SK-N-SH (cell line): ENCODE results near the gene ST6GALNAC3. TPM values are rescaled to one million over a fixed set of nuclear protein-coding genes. Genes with fewer than 3 reads are reported as not detected.

Experiments used
- CTCF ChIA-PET: fragments of 300-600, 350-600 bp; formaldehyde crosslinking; extraction: SDS; loops from one replicate; lab custom pipeline; 2021; lab: Yijun Ruan, JAX
- POLR2A ChIA-PET: fragments of 350-600 bp; sonication (Branson Sonifier 250); formaldehyde crosslinking; extraction: SDS; loops from one replicate; lab custom pipeline; 2020; ENCODE audit warnings: antibody characterized with exemption, inconsistent platforms; lab: Yijun Ruan, JAX
- DNase-seq: peaks from one replicate; pipeline ENCODE4 v3.0.0; 2012
- H2AFZ ChIP-seq: fragments of 200-600 bp; sonication (generic); 2 replicates; pipeline ENCODE4 v1.8.1; 2016; ENCODE audit warnings: antibody characterized with exemption, mild to moderate bottlenecking, low read depth
- H3F3A ChIP-seq: fragments of 200-600 bp; sonication (generic); replicated peaks from 2 replicates; pipeline ENCODE3; 2016; ENCODE audit warnings: antibody characterized with exemption, mild to moderate bottlenecking; ENCODE audit not compliant: insufficient read depth
- H3K27ac ChIP-seq, 2 experiments: fragments of 200-500 bp in 1 of 2; fragments of 200-600 bp in 1 of 2; sonication (Bioruptor generic) in 1 of 2; sonication (generic), shearing (Covaris generic) in 1 of 2; 2 replicates each; pipeline versions ENCODE4 v1.5.1 to v1.6.1; 2014 to 2016; ENCODE audit warnings: low read depth in 2 of 2, inconsistent platforms in 1 of 2, low read length in 1 of 2, mild to moderate bottlenecking in 1 of 2, mixed read lengths in 1 of 2
- H3K27me3 ChIP-seq: fragments of 200-600 bp; sonication (generic), shearing (Covaris generic); 2 replicates; pipeline ENCODE4 v1.6.1; 2016; ENCODE audit warnings: mixed run types; ENCODE audit not compliant: insufficient read depth
- H3K36me3 ChIP-seq, 2 experiments: fragments of 200-500 bp in 1 of 2; fragments of 200-600 bp in 1 of 2; sonication (Bioruptor generic) in 1 of 2; sonication (generic) in 1 of 2; replicated peaks in 1 of 2; 2 replicates each; pipeline versions ENCODE3 to v1.5.1; 2014 to 2016; ENCODE audit warnings: low read length in 1 of 2, mild to moderate bottlenecking in 1 of 2; ENCODE audit not compliant: insufficient read depth in 2 of 2, control insufficient read depth in 1 of 2
- H3K4me1 ChIP-seq, 2 experiments: fragments of 200-500 bp in 1 of 2; fragments of 200-600 bp in 1 of 2; sonication (Bioruptor generic) in 1 of 2; sonication (generic), shearing (Covaris generic) in 1 of 2; 2 replicates each; pipeline versions ENCODE4 v1.5.1 to v1.6.1; 2014 to 2016; ENCODE audit warnings: low read depth in 1 of 2, low read length in 1 of 2, mixed run types in 1 of 2; ENCODE audit not compliant: insufficient read depth in 2 of 2, control insufficient read depth in 1 of 2
- H3K4me2 ChIP-seq: fragments of 200-600 bp; sonication (generic), shearing (Covaris generic); 2 replicates; pipeline ENCODE4 v1.6.1; 2017; ENCODE audit warnings: mixed run types
- H3K4me3 ChIP-seq, 2 experiments: fragments of 200-500 bp in 1 of 2; fragments of 200-600 bp in 1 of 2; sonication (Bioruptor generic) in 1 of 2; sonication (generic), shearing (Covaris generic) in 1 of 2; 2 replicates each; pipeline versions ENCODE4 v1.5.1 to v1.8.1; 2014 to 2016; ENCODE audit warnings: low read depth in 2 of 2, inconsistent platforms in 1 of 2, low read length in 1 of 2, mild to moderate bottlenecking in 1 of 2, mixed read lengths in 1 of 2, moderate library complexity in 1 of 2
- H3K79me2 ChIP-seq: fragments of 200-600 bp; sonication (generic); 2 replicates; pipeline ENCODE4 v1.8.1; 2017; ENCODE audit warnings: mild to moderate bottlenecking; ENCODE audit not compliant: insufficient read depth
- H3K9ac ChIP-seq: fragments of 200-600 bp; sonication (generic); 2 replicates; pipeline ENCODE4 v1.6.1; 2017; ENCODE audit warnings: mixed run types
- H3K9me2 ChIP-seq: fragments of 200-600 bp; sonication (generic); 2 replicates; pipeline ENCODE4 v1.6.1; 2017; ENCODE audit warnings: mixed run types
- H3K9me3 ChIP-seq: fragments of 200-600 bp; sonication (generic); 2 replicates; pipeline ENCODE4 v1.6.1; 2017; ENCODE audit warnings: mixed run types, mild to moderate bottlenecking, moderate library complexity
- H4K20me1 ChIP-seq: fragments of 200-600 bp; sonication (generic); 2 replicates; pipeline ENCODE4 v1.6.1; 2017; ENCODE audit warnings: mild to moderate bottlenecking, mixed run types; ENCODE audit not compliant: insufficient read depth
- ELF1 ChIP-seq: IDR thresholded peaks from 2 replicates; pipeline ENCODE4 v1.4.0; 2012
- FOXJ3 ChIP-seq: sonication (generic); formaldehyde crosslinking; IDR thresholded peaks from 2 replicates; pipeline ENCODE4 v1.5.1; 2020; ENCODE audit warnings: mild to moderate bottlenecking, missing genetic modification reagents
- RAD21 ChIP-seq: IDR thresholded peaks from 2 replicates; pipeline ENCODE4 v1.6.1; 2012; ENCODE audit warnings: mild to moderate bottlenecking, low read length
- REST ChIP-seq: IDR thresholded peaks from 2 replicates; pipeline ENCODE4 v1.6.1; 2012; ENCODE audit warnings: mild to moderate bottlenecking, low read depth, low read length, moderate library complexity
- RFX5 ChIP-seq: IDR thresholded peaks from 2 replicates; pipeline ENCODE4 v1.6.1; 2012; ENCODE audit warnings: mild to moderate bottlenecking, improper control_type of control experiment, low read length
- RXRA ChIP-seq: IDR thresholded peaks from 2 replicates; pipeline ENCODE4 v1.4.0; 2012; ENCODE audit warnings: low read depth, mild to moderate bottlenecking, borderline replicate concordance
- SIN3A ChIP-seq: IDR thresholded peaks from 2 replicates; pipeline ENCODE4 v1.6.1; 2012; ENCODE audit warnings: low read depth, mild to moderate bottlenecking, low read length, moderate library complexity, borderline replicate concordance
- TAF1 ChIP-seq: IDR thresholded peaks from 2 replicates; pipeline ENCODE4 v1.6.1; 2012; ENCODE audit warnings: low read depth, mild to moderate bottlenecking, low read length, moderate library complexity, borderline replicate concordance
- TCF12 ChIP-seq: IDR thresholded peaks from 2 replicates; pipeline ENCODE4 v1.4.0; 2012
- WGBS: methylation state at CpG from one replicate; pipeline ENCODE4 v1.1.6; 2017; ENCODE audit warnings: low lambda C conversion rate; 5-methylcytosine and 5-hydroxymethylcytosine counted together
- polyA plus RNA-seq, 3 experiments: library from polyadenylated mRNA; depleted of rRNA; stranded (reverse); fragments of >200 nt; gene quantifications; 2 replicates each; pipeline ENCODE4 v1.2.3, GENCODE V29; 2012

The ST6GALNAC3 gene
- polyA plus RNA-seq, 1 of the 3 experiments (the other 2 are of a cell fraction), result 8.1 TPM

- no peak for TF ChIP-seq REST
- TF ChIP-seq TAF1, result no peak
Observed at GRCh38 chr1:76587212-76587611, 512.7 kb downstream of the ST6GALNAC3 start (continued).

- Histone ChIP-seq H3K9ac (no peak overlapping the region), H3K36me3 (no peaks in the 10 kb centered on the region), H3K27ac (no peak overlapping the region), H3K9me2 (no peaks in the 10 kb centered on the region), H3K4me2 (no peak overlapping the region), H3K9me3 (no peaks in the 10 kb centered on the region), H3K4me1 (peaks cover 0 to 13% of the 10 kb centered on the region in 2 experiments; a peak in 2 of 4 replicates), H3K4me3 (no peak overlapping the region), H4K20me1 (no peaks in the 10 kb centered on the region), H3K79me2 (no peaks in the 10 kb centered on the region), H3K27me3 (no peaks in the 10 kb centered on the region), H3F3A (no peaks in the 10 kb centered on the region), H2AFZ (no peak overlapping the region)
- ChIA-PET POLR2A (no interaction called here), CTCF (interaction anchor here (0.6 kb wide), 1 partner anchor 682 kb away, joined by 3 read pairs; no protein-coding TSS in a partner anchor)
- no peak for DNase-seq
- WGBS, result 81% methylated on average over 1 of the region's 1 CpG
- TF ChIP-seq RFX5 (no peak), SIN3A (no peak), REST (no peak), TCF12 (no peak), RXRA (no peak), FOXJ3 (CRISPR knock-in tag) (no peak), ELF1 (no peak), RAD21 (no peak)
Observed at GRCh38 chr1:76591461-76591860, 516.9 kb downstream of the ST6GALNAC3 start.
